HL-60 (cell line): ENCODE measurements around the gene BBOF1.

Experiments used
- GABPA ChIP-seq: IDR thresholded peaks from 2 replicates; pipeline ENCODE4 v1.6.1; 2012; ENCODE audit warnings: low read depth
- POLR2AphosphoS5 ChIP-seq: IDR thresholded peaks from 2 replicates; pipeline ENCODE4 v1.6.1; 2012; ENCODE audit warnings: low read depth
- SPI1 ChIP-seq: IDR thresholded peaks from 2 replicates; pipeline ENCODE4 v1.6.1; 2012; ENCODE audit warnings: low read depth, mild to moderate bottlenecking, borderline replicate concordance
- TF ChIP-seq, protein P1 (sequence below): IDR thresholded peaks from one replicate; pipeline ENCODE4 v1.5.1; 2011; ENCODE audit warnings: low read length, control low read depth, inconsistent platforms; ENCODE audit not compliant: insufficient read depth
- TF ChIP-seq, protein P2 (sequence below): IDR thresholded peaks from 2 replicates; pipeline ENCODE4 v1.6.1; 2012; ENCODE audit warnings: low read depth; ENCODE audit not compliant: insufficient replicate concordance

DNA sequence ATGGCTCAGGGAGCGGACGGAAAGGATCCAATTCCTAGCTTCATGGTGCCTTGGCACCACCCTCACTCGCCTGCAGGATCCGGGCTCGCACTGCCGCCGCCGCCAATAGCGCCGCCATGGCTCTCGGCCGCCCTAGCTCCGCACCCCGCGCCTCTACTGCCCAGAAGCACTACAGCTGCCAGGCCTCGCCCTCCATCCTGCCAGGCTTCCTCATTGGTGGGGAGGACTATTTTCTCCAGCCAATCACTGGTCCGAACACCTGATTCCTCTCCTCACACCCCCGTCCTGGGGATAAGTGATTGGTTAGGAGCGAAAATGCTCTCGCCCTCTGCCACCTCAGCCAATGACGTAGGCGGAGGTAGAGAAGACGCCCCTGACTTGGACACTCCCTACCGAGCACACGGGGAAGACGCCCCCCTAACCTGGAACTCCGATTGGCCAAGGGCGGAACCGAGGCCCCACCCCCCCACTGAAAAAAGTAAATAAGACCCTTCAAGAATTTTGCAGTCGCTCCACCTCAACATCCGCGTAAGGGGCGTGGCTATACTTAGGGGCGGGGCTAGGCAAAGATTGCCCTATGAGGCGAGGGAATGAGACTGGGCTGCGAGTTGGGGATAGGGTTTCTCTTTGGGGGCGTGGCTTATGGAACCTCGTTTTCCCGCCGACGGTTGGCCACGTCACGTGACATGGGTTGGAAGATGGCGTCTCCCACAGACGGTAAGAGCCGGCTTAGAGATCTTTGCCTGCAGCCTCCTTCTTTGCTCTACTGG, 65.3 kb downstream of the BBOF1 start, which contains the start of the genes ALDH6A1 and LIN52:
- TF ChIP-seq, protein P1, sequence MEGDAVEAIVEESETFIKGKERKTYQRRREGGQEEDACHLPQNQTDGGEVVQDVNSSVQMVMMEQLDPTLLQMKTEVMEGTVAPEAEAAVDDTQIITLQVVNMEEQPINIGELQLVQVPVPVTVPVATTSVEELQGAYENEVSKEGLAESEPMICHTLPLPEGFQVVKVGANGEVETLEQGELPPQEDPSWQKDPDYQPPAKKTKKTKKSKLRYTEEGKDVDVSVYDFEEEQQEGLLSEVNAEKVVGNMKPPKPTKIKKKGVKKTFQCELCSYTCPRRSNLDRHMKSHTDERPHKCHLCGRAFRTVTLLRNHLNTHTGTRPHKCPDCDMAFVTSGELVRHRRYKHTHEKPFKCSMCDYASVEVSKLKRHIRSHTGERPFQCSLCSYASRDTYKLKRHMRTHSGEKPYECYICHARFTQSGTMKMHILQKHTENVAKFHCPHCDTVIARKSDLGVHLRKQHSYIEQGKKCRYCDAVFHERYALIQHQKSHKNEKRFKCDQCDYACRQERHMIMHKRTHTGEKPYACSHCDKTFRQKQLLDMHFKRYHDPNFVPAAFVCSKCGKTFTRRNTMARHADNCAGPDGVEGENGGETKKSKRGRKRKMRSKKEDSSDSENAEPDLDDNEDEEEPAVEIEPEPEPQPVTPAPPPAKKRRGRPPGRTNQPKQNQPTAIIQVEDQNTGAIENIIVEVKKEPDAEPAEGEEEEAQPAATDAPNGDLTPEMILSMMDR, result no peak
- TF ChIP-seq POLR2AphosphoS5, result no peak
- no peak for TF ChIP-seq GABPA
- TF ChIP-seq, protein P2, sequence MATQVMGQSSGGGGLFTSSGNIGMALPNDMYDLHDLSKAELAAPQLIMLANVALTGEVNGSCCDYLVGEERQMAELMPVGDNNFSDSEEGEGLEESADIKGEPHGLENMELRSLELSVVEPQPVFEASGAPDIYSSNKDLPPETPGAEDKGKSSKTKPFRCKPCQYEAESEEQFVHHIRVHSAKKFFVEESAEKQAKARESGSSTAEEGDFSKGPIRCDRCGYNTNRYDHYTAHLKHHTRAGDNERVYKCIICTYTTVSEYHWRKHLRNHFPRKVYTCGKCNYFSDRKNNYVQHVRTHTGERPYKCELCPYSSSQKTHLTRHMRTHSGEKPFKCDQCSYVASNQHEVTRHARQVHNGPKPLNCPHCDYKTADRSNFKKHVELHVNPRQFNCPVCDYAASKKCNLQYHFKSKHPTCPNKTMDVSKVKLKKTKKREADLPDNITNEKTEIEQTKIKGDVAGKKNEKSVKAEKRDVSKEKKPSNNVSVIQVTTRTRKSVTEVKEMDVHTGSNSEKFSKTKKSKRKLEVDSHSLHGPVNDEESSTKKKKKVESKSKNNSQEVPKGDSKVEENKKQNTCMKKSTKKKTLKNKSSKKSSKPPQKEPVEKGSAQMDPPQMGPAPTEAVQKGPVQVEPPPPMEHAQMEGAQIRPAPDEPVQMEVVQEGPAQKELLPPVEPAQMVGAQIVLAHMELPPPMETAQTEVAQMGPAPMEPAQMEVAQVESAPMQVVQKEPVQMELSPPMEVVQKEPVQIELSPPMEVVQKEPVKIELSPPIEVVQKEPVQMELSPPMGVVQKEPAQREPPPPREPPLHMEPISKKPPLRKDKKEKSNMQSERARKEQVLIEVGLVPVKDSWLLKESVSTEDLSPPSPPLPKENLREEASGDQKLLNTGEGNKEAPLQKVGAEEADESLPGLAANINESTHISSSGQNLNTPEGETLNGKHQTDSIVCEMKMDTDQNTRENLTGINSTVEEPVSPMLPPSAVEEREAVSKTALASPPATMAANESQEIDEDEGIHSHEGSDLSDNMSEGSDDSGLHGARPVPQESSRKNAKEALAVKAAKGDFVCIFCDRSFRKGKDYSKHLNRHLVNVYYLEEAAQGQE, result no peak
- no peak; the same call in 1 of the 2 replicates for TF ChIP-seq SPI1
